K562 (cell line): ENCODE data around the gene UBE2D3. TPM values are rescaled to one million over a fixed set of nuclear protein-coding genes. Genes with fewer than 3 reads are reported as not detected.

ENCODE experiments used
- ATAC-seq: fragments of 200-7000 bp; cut with Tn5 transposase; 3 replicates; pipeline ENCODE4 v1.9.1; 2020; ENCODE audit warnings: moderate library complexity
- BruUV-seq: library from RNA; stranded (reverse); fragments of 400-500 nt; replicated peaks from 2 replicates; lab custom pipeline; 2021; lab: Mats Ljungman, UMichigan
- CTCF ChIA-PET: fragments of 300-600 bp; formaldehyde crosslinking; extraction: SDS; loops from one replicate; lab custom pipeline; 2021; ENCODE audit warnings: low intra/inter-chr PET ratio; lab: Yijun Ruan, JAX
- POLR2A ChIA-PET: fragments of 300-600, 350-650 bp; sonication (Branson Sonifier 250); formaldehyde crosslinking; extraction: SDS; loops from one replicate; lab custom pipeline; 2021; ENCODE audit warnings: antibody characterized with exemption, inconsistent platforms; lab: Yijun Ruan, JAX
- DNase-seq, 4 experiments: peaks; one replicate each; pipeline versions ENCODE4 v3.0.0 to v3.0.0-alpha.2; 2011 to 2018; ENCODE audit warnings: low spot score in 3 of 4, mixed read lengths in 3 of 4; ENCODE audit errors: extremely low read depth in 1 of 4
- FAIRE-seq: peaks from 2 replicates; lab custom pipeline; 2011; peaks lifted over from hg19 to GRCh38; lab: Jason Lieb, UNC
- H2AFZ ChIP-seq: 2 replicates; pipeline ENCODE4 v1.6.0; 2011; ENCODE audit warnings: low read depth, low read length, control low read depth, inconsistent platforms
- H3K27ac ChIP-seq: fragments of 200-600 bp; 3 replicates; pipeline ENCODE4 v1.8.0; 2011; ENCODE audit warnings: low read depth, mild to moderate bottlenecking, control low read depth, inconsistent platforms, low read length, moderate library complexity, mixed read lengths; ENCODE audit errors: extremely low read depth
- H3K27me3 ChIP-seq, 2 experiments: fragments of 300-600 bp in 1 of 2; 2 replicates in 1 of 2; 3 replicates in 1 of 2; pipeline versions ENCODE4 v1.6.0 to v1.8.0; 2011; ENCODE audit warnings: inconsistent platforms in 2 of 2, low read length in 2 of 2, mild to moderate bottlenecking in 1 of 2, mixed read lengths in 1 of 2, moderate library complexity in 1 of 2; ENCODE audit not compliant: control insufficient read depth in 2 of 2, insufficient read depth in 2 of 2
- H3K36me3 ChIP-seq: fragments of 300-600 bp; 3 replicates; pipeline ENCODE4 v1.8.0; 2011; ENCODE audit warnings: mild to moderate bottlenecking, low read length, inconsistent platforms; ENCODE audit not compliant: control insufficient read depth, insufficient read depth
- H3K4me1 ChIP-seq, 2 experiments: fragments of 200-600 bp in 1 of 2; replicated peaks in 1 of 2; 2 replicates in 1 of 2; 3 replicates in 1 of 2; pipeline versions ENCODE4 v1.5.1 to v1.8.0; 2011; ENCODE audit warnings: inconsistent platforms in 2 of 2, low read length in 2 of 2, mild to moderate bottlenecking in 1 of 2, mixed read lengths in 1 of 2, moderate library complexity in 1 of 2; ENCODE audit not compliant: control insufficient read depth in 2 of 2, insufficient read depth in 2 of 2
- H3K4me2 ChIP-seq: 2 replicates; pipeline ENCODE4 v1.6.1; 2011; ENCODE audit warnings: low read length, control low read depth, inconsistent platforms, mixed read lengths; ENCODE audit not compliant: insufficient read depth
- H3K4me3 ChIP-seq: fragments of 200-600 bp; sonication (generic), shearing (Covaris generic); 2 replicates; pipeline ENCODE4 v1.5.1; 2016; ENCODE audit warnings: control low read depth, inconsistent platforms
- H3K79me2 ChIP-seq: fragments of 200-600 bp; 3 replicates; pipeline ENCODE4 v1.8.0; 2011; ENCODE audit warnings: low read length, inconsistent platforms; ENCODE audit not compliant: control insufficient read depth, insufficient read depth
- H3K9ac ChIP-seq, 2 experiments: 2 replicates each; pipeline versions ENCODE4 v1.6.0 to v1.6.1; 2011; ENCODE audit warnings: low read depth in 2 of 2, low read length in 2 of 2, control low read depth in 1 of 2, inconsistent platforms in 1 of 2, mild to moderate bottlenecking in 1 of 2, mixed read lengths in 1 of 2; ENCODE audit not compliant: insufficient read depth in 1 of 2
- H3K9me1 ChIP-seq: one replicate; pipeline ENCODE4 v1.6.0; 2011; ENCODE audit warnings: inconsistent platforms, mild to moderate bottlenecking, low read length, moderate library complexity; ENCODE audit not compliant: control insufficient read depth, insufficient read depth
- H3K9me3 ChIP-seq: replicated peaks from 2 replicates; pipeline ENCODE4 v1.5.1; 2011; ENCODE audit warnings: low read depth, low read length, inconsistent platforms; ENCODE audit not compliant: control insufficient read depth, insufficient read depth
- H4K20me1 ChIP-seq: replicated peaks from 2 replicates; pipeline ENCODE4 v1.6.1; 2011; ENCODE audit warnings: low read length, inconsistent platforms, mixed read lengths; ENCODE audit not compliant: control insufficient read depth, insufficient read depth
- ATF6 ChIP-seq: sonication (generic); formaldehyde crosslinking; IDR thresholded peaks from 2 replicates; pipeline ENCODE4 v1.4.0; 2020; ENCODE audit warnings: mild to moderate bottlenecking, missing genetic modification reagents
- KLF16 ChIP-seq: IDR thresholded peaks from 2 replicates; pipeline ENCODE4 v1.6.1; 2016; ENCODE audit warnings: antibody characterized with exemption
- PHTF2 ChIP-seq: fragments of 250-450 bp; sonication (Bioruptor Pico); IDR thresholded peaks from 2 replicates; pipeline ENCODE4 v1.5.0; 2021; ENCODE audit warnings: mild to moderate bottlenecking
- PREB ChIP-seq: sonication (generic); formaldehyde crosslinking; IDR thresholded peaks from 2 replicates; pipeline ENCODE4 v1.8.1; 2023; ENCODE audit warnings: mild to moderate bottlenecking, missing genetic modification reagents
- RCOR1 ChIP-seq, 2 experiments: IDR thresholded peaks; 2 replicates each; pipeline ENCODE4 v1.6.1; 2012; ENCODE audit warnings: low read depth in 2 of 2, low read length in 2 of 2, borderline replicate concordance in 1 of 2, improper control_type of control experiment in 1 of 2
- TCF3 ChIP-seq: sonication (generic); formaldehyde crosslinking; IDR thresholded peaks from 2 replicates; pipeline ENCODE4 v1.4.0; 2020; ENCODE audit warnings: mild to moderate bottlenecking, missing genetic modification reagents
- ZNF263 ChIP-seq: sonication (generic); formaldehyde crosslinking; IDR thresholded peaks from 2 replicates; pipeline ENCODE4 v1.8.0; 2022; ENCODE audit warnings: mild to moderate bottlenecking, missing genetic modification reagents, borderline replicate concordance
- in situ Hi-C: fragments of 300-500 bp; cut with MboI; formaldehyde crosslinking; loops from 4 replicates; pipeline ENCODE4 v1.15.0; 2018; ENCODE audit warnings: inconsistent platforms, mixed read lengths
- intact Hi-C: fragments of 100-400 bp; cut with micrococcal nuclease; formaldehyde crosslinking; loops from 2 replicates; pipeline ENCODE4 v1.14.2; 2022
- polyA plus RNA-seq, 8 experiments: library from polyadenylated mRNA; depleted of rRNA in 4 of 8; stranded (reverse) in 5 of 8; unstranded in 3 of 8; fragments of >200 nt; fragmentation: Nextera tagmentation in 2 of 8; fragmentation: Illumina TruSeq in 1 of 8; extraction: Ambion mirVana in 2 of 8; extraction: Trizol in 1 of 8; gene quantifications; 2 replicates each; pipeline versions ENCODE4 v1.2.1 to v1.2.3, GENCODE V29; 2011 to 2014; ENCODE audit warnings: inconsistent platforms in 1 of 8, missing spikeins in 1 of 8
- total RNA-seq, 7 experiments: library from RNA; depleted of rRNA in 6 of 7; stranded (reverse); fragments of >200 nt in 6 of 7; fragmentation: Illumina TruSeq in 2 of 7; extraction: Trizol in 2 of 7; gene quantifications; 2 replicates each; pipeline versions ENCODE4 v1.2.1 to v1.2.3, GENCODE V29; 2011 to 2021; ENCODE audit warnings: low replicate concordance in 1 of 7

Gene UBE2D3
- total and polyA plus RNA-seq, 9 of the 15 experiments (the other 6 are each of a cell fraction or from before 2014, with no cell fraction given) = 191 to 618 (median 292) TPM

- no peak for TF ChIP-seq ATF6
Measured at GRCh38 chr4:102843938-102844337, 16.6 kb upstream of the UBE2D3 start (continued).

GRCh38 chr4:102843273-102843672, 15.9 kb upstream of the UBE2D3 start:
- no peaks in the 10 kb centered on the region; the same call in 2 of the 3 replicates for H3K79me2 ChIP-seq
- ATAC-seq = no peak
- DNase-seq = no peak
- H3K4me3 ChIP-seq = no peak overlapping the region
- H3K36me3 ChIP-seq = peaks cover 3% of the 10 kb centered on the region; the same call in 1 of the 3 replicates
- POLR2A ChIA-PET = no interaction called here
- TF ChIP-seq KLF16 = no peak
- TF ChIP-seq PREB = no peak
- TF ChIP-seq ZNF263 (CRISPR knock-in tag) = no peak
- TF ChIP-seq PHTF2 = no peak
- TF ChIP-seq TCF3 (CRISPR knock-in tag) = no peak
- no peak for TF ChIP-seq RCOR1 (IDR thresholded peaks at IDR 0.05; ENCODE audit: borderline replicate concordance in 1 of 2, low read depth in 2 of 2, low read length in 2 of 2)
- H3K9ac ChIP-seq = no peak overlapping the region
- no peaks in the 10 kb centered on the region for H4K20me1 ChIP-seq
- H3K9me1 ChIP-seq = no peaks in the 10 kb centered on the region
- no peak overlapping the region for H2AFZ ChIP-seq
- no peaks in the 10 kb centered on the region for H3K27me3 ChIP-seq
- intact Hi-C loops = no loop called here
- no peak overlapping the region for H3K4me2 ChIP-seq
- in situ Hi-C loops = no loop called here
- CTCF ChIA-PET = no interaction called here
- no peak overlapping the region for H3K27ac ChIP-seq
- no peak for FAIRE-seq
- BruUV-seq = no TSS peak
- no peaks in the 10 kb centered on the region for H3K4me1 ChIP-seq
- H3K9me3 ChIP-seq = no peaks in the 10 kb centered on the region
